Activated T-helper 2 cell treated with anti-CD3 and anti-CD28 coated beads, Interferon-gamma antibody, Interleukin-2, Interleukin-4, amounts not matched to agents 10 μg/mL and 5 μg/mL and 100 μg/mL, durations not matched to agents 14 hours and 24 hours and 36 hours (primary cell): ENCODE measurements around the gene FUT6. TPM values are rescaled to one million over a fixed set of nuclear protein-coding genes. Genes with fewer than 3 reads are reported as not detected.
"Not testable (repeated sequence)": the region's sequence is repeated elsewhere in the genome, so short reads cannot be mapped to it uniquely, and the experiment has no call there.

Source experiments
- DNase-seq: peaks from one replicate; pipeline ENCODE4 v3.0.0; 2021; ENCODE audit warnings: low spot score
- H3K27ac Mint-ChIP-seq: one replicate; pipeline ENCODE4 v1.8.0; 2021; ENCODE audit warnings: mixed read lengths
- H3K27me3 Mint-ChIP-seq: one replicate; pipeline ENCODE4 v1.8.0; 2021; ENCODE audit warnings: low read depth, mixed read lengths
- H3K36me3 Mint-ChIP-seq: one replicate; pipeline ENCODE4 v1.8.0; 2021; ENCODE audit warnings: low read depth, mixed read lengths
- H3K4me1 Mint-ChIP-seq: one replicate; pipeline ENCODE4 v1.8.0; 2021; ENCODE audit warnings: low read depth, mixed read lengths
- H3K4me3 Mint-ChIP-seq: one replicate; pipeline ENCODE4 v1.8.0; 2021; ENCODE audit warnings: low read depth, mild to moderate bottlenecking, moderate library complexity, mixed read lengths
- H3K9me3 Mint-ChIP-seq: one replicate; pipeline ENCODE4 v1.8.0; 2021; ENCODE audit warnings: mixed read lengths
- intact Hi-C: fragments of 100-400 bp; cut with micrococcal nuclease; formaldehyde crosslinking; loops from one replicate; pipeline ENCODE4 v1.15.1; 2023
- total RNA-seq: library from RNA; stranded (reverse); gene quantifications from 2 replicates; pipeline ENCODE4 v1.2.3, GENCODE V29; 2022

Gene FUT6
- total RNA-seq, 1 donor from 2014 or later, result not detected

DNA sequence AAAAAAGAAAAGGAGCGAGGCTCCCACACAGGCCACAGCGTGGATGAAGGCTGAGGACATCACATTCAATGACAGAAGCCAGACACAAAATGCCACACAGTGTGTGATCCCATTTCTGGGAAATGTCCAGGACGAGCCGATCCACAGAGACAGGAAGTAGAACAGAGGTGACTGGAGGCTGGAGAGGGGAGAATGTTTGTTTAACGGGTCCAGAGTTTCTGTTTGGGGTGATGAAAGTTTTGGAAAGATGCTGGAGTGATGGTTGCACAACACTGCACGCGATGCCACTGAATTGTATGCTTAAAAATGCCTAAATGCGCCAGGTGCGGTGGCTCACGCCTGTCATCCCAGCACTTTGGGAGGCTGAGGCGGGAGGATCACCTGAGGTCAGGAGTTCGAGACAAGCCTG lies 31.5 kb upstream of the FUT6 start:
- DNase-seq, result no peak
- H3K9me3 Mint-ChIP-seq, result no peaks in the 10 kb centered on the region
- no peak overlapping the region for H3K27ac Mint-ChIP-seq
- H3K36me3 Mint-ChIP-seq, result no peaks in the 10 kb centered on the region
- H3K4me3 Mint-ChIP-seq, result no peak overlapping the region
- H3K4me1 Mint-ChIP-seq, result no peaks in the 10 kb centered on the region
- intact Hi-C loops, result no loop called here
- H3K27me3 Mint-ChIP-seq, result no peaks in the 10 kb centered on the region

DNA sequence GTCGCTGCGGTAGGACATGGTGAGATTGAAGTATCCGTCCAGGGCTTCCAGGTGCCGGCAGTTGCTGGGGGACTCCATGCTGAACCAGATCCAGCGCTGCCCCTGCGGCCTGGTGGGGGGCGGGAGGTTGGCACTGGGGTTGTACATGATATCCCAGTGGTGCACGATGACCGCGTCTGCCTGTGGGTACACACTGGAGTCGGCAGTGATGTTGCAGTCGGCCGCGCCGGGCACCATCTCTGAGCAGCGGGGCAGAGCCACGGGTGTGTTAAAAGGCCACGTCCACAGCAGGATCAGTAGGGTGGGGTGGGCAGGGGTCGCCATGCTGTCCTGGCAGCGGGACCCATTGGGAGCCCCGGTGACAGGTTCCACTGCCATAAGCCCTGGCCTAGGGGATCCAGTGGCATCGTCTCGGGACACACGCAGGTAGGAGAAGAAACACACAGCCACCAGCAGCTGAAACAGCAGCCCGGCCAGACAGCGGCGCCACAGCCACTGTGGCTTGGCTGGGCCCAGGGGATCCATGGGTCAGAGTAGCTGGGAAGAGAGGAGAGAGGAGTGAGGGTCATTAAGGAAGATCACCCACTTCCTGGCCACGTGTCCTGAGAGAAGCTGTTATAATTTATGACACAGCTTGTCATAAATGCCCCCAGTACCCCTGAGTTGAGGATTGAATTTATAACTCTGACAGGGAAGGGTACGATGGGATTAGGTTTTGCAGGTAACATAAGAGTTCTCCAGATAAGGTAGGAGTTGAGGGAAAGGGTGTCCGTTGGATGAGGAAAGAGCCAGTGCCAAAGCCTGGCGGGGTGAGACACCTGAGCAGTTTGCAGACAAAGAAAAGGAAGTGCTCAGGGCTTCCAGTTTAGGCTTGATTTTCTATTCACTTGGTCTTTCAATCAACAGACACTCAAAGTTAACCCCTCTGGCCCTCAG lies 28.0 kb upstream of the FUT6 start:
- no peaks in the 10 kb centered on the region for H3K4me1 Mint-ChIP-seq
- intact Hi-C loops, result no loop called here
- H3K4me3 Mint-ChIP-seq, result no peak overlapping the region
- no peaks in the 10 kb centered on the region for H3K36me3 Mint-ChIP-seq
- no peak overlapping the region for H3K27ac Mint-ChIP-seq
- H3K27me3 Mint-ChIP-seq, result no peaks in the 10 kb centered on the region
- no peaks in the 10 kb centered on the region for H3K9me3 Mint-ChIP-seq
- no peak for DNase-seq

DNA sequence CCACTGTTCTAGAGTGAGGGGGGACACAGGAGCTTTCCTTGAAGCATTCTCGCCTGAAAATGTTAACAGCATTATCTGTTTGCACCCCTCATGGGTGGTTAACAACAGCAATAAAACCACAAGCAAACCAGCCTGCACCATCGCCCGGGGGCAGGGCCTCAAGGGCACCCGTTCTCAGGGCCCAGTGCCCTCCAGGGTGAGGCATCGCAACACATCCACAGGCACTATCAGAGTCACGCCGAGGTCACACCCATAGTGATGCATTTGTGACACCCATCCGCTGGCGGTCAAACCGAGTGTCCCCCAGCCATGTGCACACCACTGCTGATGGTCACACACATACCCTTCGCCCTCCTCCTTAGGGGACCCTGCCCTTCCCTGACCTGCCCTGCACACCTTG lies 26.3 kb upstream of the FUT6 start:
- no peaks in the 10 kb centered on the region for H3K36me3 Mint-ChIP-seq
- H3K9me3 Mint-ChIP-seq, result no peaks in the 10 kb centered on the region
- H3K4me3 Mint-ChIP-seq, result no peak overlapping the region
- no peaks in the 10 kb centered on the region for H3K27me3 Mint-ChIP-seq
- intact Hi-C loops, result no loop called here
- no peaks in the 10 kb centered on the region for H3K4me1 Mint-ChIP-seq
- no peak overlapping the region for H3K27ac Mint-ChIP-seq
- DNase-seq, result no peak

DNA sequence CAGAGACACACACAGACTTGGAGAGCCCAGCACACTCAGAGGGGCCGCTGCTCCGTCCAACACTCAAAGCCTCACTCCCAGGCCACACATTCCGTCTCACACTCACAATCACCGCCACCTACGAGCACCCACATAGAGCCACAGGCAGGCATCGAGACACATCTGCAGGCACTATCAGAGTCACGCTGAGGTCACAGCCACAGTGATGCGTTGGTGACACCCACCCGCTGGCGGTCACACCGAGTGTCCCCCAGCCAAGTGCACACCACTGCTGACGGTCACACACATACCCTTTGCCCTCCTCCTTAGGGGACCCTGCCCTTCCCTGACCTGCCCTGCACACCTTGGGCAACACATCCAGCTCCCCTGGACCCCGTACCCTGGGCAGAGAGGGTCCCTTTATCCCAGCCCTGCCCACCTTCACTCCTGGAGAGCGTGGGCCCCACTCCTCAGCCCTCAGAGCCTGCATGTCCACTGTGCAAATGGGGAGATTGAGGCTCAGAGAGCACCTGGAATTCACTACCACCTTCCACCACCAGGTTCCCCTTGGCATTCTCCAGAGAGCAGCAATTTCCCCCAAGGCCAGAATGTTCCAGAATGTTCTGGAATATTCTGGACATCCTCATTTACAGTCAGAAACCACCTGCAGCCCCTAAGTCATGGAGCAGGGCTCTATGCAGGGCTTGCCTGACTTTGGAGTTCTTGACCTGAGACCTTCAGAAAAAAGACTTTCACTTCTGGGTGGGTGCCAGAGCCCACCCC lies 25.4 kb upstream of the FUT6 start:
- intact Hi-C loops, result no loop called here
- no peak overlapping the region for H3K27ac Mint-ChIP-seq
- DNase-seq, result no peak
- H3K9me3 Mint-ChIP-seq, result no peaks in the 10 kb centered on the region
- H3K4me1 Mint-ChIP-seq, result no peaks in the 10 kb centered on the region
- no peak overlapping the region for H3K4me3 Mint-ChIP-seq
- no peaks in the 10 kb centered on the region for H3K36me3 Mint-ChIP-seq
- no peaks in the 10 kb centered on the region for H3K27me3 Mint-ChIP-seq

GRCh38 chr19:5864013-5864720 lies 24.7 kb upstream of the FUT6 start:
- no peak overlapping the region for H3K4me3 Mint-ChIP-seq
- intact Hi-C loops, result no loop called here
- H3K36me3 Mint-ChIP-seq, result no peaks in the 10 kb centered on the region
- no peaks in the 10 kb centered on the region for H3K4me1 Mint-ChIP-seq
- no peaks in the 10 kb centered on the region for H3K9me3 Mint-ChIP-seq
- H3K27ac Mint-ChIP-seq, result no peak overlapping the region
- no peaks in the 10 kb centered on the region for H3K27me3 Mint-ChIP-seq
- no peak for DNase-seq

- Mint-ChIP-seq H3K4me3 (no peak overlapping the region), H3K27ac (no peak overlapping the region)
Measured at GRCh38 chr19:5863030-5863665, 23.6 kb upstream of the FUT6 start.

GRCh38 chr19:5857203-5858081 lies 17.9 kb upstream of the FUT6 start:
- H3K27me3 Mint-ChIP-seq, result no peaks in the 10 kb centered on the region
- intact Hi-C loops, result no loop called here
- H3K4me3 Mint-ChIP-seq, result no peak overlapping the region
- H3K9me3 Mint-ChIP-seq, result no peaks in the 10 kb centered on the region
- no peak overlapping the region for H3K27ac Mint-ChIP-seq
- DNase-seq, result no peak
- peaks cover 2% of the 10 kb centered on the region for H3K4me1 Mint-ChIP-seq
- no peaks in the 10 kb centered on the region for H3K36me3 Mint-ChIP-seq

More at GRCh38 chr19:5863030-5863665, 23.6 kb upstream of the FUT6 start:
- no peaks in the 10 kb centered on the region for H3K9me3 Mint-ChIP-seq
- no peaks in the 10 kb centered on the region for H3K27me3 Mint-ChIP-seq
- no peaks in the 10 kb centered on the region for H3K36me3 Mint-ChIP-seq
- intact Hi-C loops, result no loop called here
- no peak for DNase-seq
- H3K4me1 Mint-ChIP-seq, result no peaks in the 10 kb centered on the region

- DNase-seq, intact Hi-C loops, H3K4me3 Mint-ChIP-seq, H3K36me3 Mint-ChIP-seq, H3K4me1 Mint-ChIP-seq, H3K27ac Mint-ChIP-seq, H3K27me3 Mint-ChIP-seq, H3K9me3 Mint-ChIP-seq: not testable (repeated sequence)
Measured at GRCh38 chr19:5855151-5855550, 15.6 kb upstream of the FUT6 start.

- H3K27me3 Mint-ChIP-seq, H3K4me1 Mint-ChIP-seq, intact Hi-C loops, H3K4me3 Mint-ChIP-seq, H3K36me3 Mint-ChIP-seq, DNase-seq, H3K27ac Mint-ChIP-seq, H3K9me3 Mint-ChIP-seq: not testable (repeated sequence)
Measured at GRCh38 chr19:5854121-5854520, 14.6 kb upstream of the FUT6 start.

- no peaks in the 10 kb centered on the region for H3K36me3 Mint-ChIP-seq
- no peaks in the 10 kb centered on the region for H3K9me3 Mint-ChIP-seq
- H3K4me3 Mint-ChIP-seq, result no peak within 1 kb of the TSS
- H3K4me1 Mint-ChIP-seq, result peaks cover 2% of the 10 kb centered on the region
- H3K27me3 Mint-ChIP-seq, result no peaks in the 10 kb centered on the region
- no peak for DNase-seq
- intact Hi-C loops, result no loop called here
- no peak within 1 kb of the TSS for H3K27ac Mint-ChIP-seq
Measured at GRCh38 chr19:5851302-5851701, 11.8 kb upstream of the FUT6 start, which contains the start of gene FUT3. Gene FUT3 (minus strand): TSS chr19:5851449.

GRCh38 chr19:5850743-5851293 lies 11.3 kb upstream of the FUT6 start:
- DNase-seq, result no peak
- intact Hi-C loops, result no loop called here
- H3K36me3 Mint-ChIP-seq, result no peaks in the 10 kb centered on the region
- H3K4me3 Mint-ChIP-seq, result no peak overlapping the region
- no peaks in the 10 kb centered on the region for H3K27me3 Mint-ChIP-seq
- H3K4me1 Mint-ChIP-seq, result peaks cover 2% of the 10 kb centered on the region
- no peak overlapping the region for H3K27ac Mint-ChIP-seq
- no peaks in the 10 kb centered on the region for H3K9me3 Mint-ChIP-seq
